ENCODE measurements around the gene DUOXA1.
A peak's percentile ranks its signal among the peaks of the same experiment; 100 is the strongest.

The DUOXA1 gene

GRCh38 chr15:45130291-45131000 lies 767 bp upstream of the DUOXA1 start:
- no peak for DNase-seq

GRCh38 chr15:45128971-45129639 lies 574 bp downstream of the DUOXA1 start:
- DNase-seq: no peak

GRCh38 chr15:45126535-45127158 lies 3.0 kb downstream of the DUOXA1 start:
- DNase-seq: peak; percentile 1

- DNase-seq: no peak
Measured at GRCh38 chr15:45123397-45123796, 6.3 kb downstream of the DUOXA1 start.

- no peak for DNase-seq
Measured at GRCh38 chr15:45122719-45123118, 7.0 kb downstream of the DUOXA1 start.

GRCh38 chr15:45121706-45122417 lies 7.8 kb downstream of the DUOXA1 start:
- DNase-seq: peak; percentile 2

- DNase-seq: no peak
Measured at GRCh38 chr15:45121020-45121419, 8.7 kb downstream of the DUOXA1 start.

GRCh38 chr15:45120081-45120972 lies 9.4 kb downstream of the DUOXA1 start:
- no peak for DNase-seq

- no peak for DNase-seq
Measured at GRCh38 chr15:45118996-45119395, 10.7 kb downstream of the DUOXA1 start.

- peak; percentile 77 for DNase-seq
Measured at GRCh38 chr15:45118131-45118588, 11.5 kb downstream of the DUOXA1 start.

GRCh38 chr15:45117308-45118130 lies 12.2 kb downstream of the DUOXA1 start:
- no peak for DNase-seq

- no peak for DNase-seq
Measured at GRCh38 chr15:45116482-45117307, 13.0 kb downstream of the DUOXA1 start.

GRCh38 chr15:45116006-45116481 lies 13.6 kb downstream of the DUOXA1 start:
- no peak for DNase-seq

GRCh38 chr15:45115312-45115820 lies 14.3 kb downstream of the DUOXA1 start:
- no peak for DNase-seq

- DNase-seq: no peak
Measured at GRCh38 chr15:45114751-45115085, 15.0 kb downstream of the DUOXA1 start.

- DNase-seq: no peak
Measured at GRCh38 chr15:45114076-45114750, 15.5 kb downstream of the DUOXA1 start, which contains the start of the genes DUOX2 and DUOXA2. DUOX2 (minus strand) TSS chr15:45114172; CDS start chr15:45113411, 761 bp downstream. DUOXA2 (plus strand) TSS chr15:45114326; CDS start chr15:45114606, 280 bp downstream.

- no peak for DNase-seq
Measured at GRCh38 chr15:45113380-45113990, 16.2 kb downstream of the DUOXA1 start.

- no peak for DNase-seq
Measured at GRCh38 chr15:45112591-45113379, 16.9 kb downstream of the DUOXA1 start.
